LHCN-M2 (cell line): Measurements from ENCODE around the gene SNAP25. TPM values are rescaled to one million over a fixed set of nuclear protein-coding genes. Genes with fewer than 3 reads are reported as not detected.
A peak's percentile ranks its signal among the peaks of the same experiment; 100 is the strongest.

ENCODE experiments used
- DNase-seq: peaks from one replicate; pipeline ENCODE4 v3.0.0-alpha.2; 2012; ENCODE audit warnings: low read depth
- polyA plus RNA-seq: library from polyadenylated mRNA; unstranded; fragments of >200 nt; gene quantifications from one replicate; pipeline ENCODE4 v1.2.1, GENCODE V29; 2012; ENCODE audit warnings: missing spikeins
- total RNA-seq: library from RNA; depleted of rRNA; stranded (reverse); fragments of >200 nt; gene quantifications from 2 replicates; pipeline ENCODE4 v1.2.3, GENCODE V29; 2014; rRNA removed

The SNAP25 gene
- 0.58 and 1.1 TPM in 2 replicates for total RNA-seq
- polyA plus RNA-seq: 0.06 TPM

- DNase-seq: peak; percentile 79
Measured at GRCh38 chr20:10218536-10219451, at the start of gene SNAP25. Gene SNAP25 (plus strand): TSS chr20:10218830. CDS start chr20:10275492, 56,662 bp downstream.

GRCh38 chr20:10169752-10170151, 48.9 kb upstream of the SNAP25 start:
- DNase-seq: no peak

DNA sequence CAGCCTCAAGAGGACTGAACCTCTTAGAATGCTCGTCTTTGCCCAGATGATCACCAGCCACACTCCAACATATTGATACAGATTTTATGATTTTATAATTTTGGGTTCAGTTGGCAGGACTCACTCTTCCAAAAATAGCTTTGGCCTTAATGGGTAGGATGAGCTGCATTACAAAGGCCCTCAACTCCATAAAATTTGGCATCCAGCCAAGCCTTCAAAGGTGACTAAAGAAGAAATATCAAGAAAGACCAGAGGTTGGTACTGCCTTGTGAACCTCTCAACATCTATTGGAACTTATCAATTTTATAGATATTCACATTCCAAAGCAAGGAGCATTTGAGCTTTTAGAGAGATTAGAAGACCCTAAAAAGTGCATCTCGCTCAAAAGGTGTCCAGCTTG, 48.4 kb upstream of the SNAP25 start:
- no peak for DNase-seq

DNA sequence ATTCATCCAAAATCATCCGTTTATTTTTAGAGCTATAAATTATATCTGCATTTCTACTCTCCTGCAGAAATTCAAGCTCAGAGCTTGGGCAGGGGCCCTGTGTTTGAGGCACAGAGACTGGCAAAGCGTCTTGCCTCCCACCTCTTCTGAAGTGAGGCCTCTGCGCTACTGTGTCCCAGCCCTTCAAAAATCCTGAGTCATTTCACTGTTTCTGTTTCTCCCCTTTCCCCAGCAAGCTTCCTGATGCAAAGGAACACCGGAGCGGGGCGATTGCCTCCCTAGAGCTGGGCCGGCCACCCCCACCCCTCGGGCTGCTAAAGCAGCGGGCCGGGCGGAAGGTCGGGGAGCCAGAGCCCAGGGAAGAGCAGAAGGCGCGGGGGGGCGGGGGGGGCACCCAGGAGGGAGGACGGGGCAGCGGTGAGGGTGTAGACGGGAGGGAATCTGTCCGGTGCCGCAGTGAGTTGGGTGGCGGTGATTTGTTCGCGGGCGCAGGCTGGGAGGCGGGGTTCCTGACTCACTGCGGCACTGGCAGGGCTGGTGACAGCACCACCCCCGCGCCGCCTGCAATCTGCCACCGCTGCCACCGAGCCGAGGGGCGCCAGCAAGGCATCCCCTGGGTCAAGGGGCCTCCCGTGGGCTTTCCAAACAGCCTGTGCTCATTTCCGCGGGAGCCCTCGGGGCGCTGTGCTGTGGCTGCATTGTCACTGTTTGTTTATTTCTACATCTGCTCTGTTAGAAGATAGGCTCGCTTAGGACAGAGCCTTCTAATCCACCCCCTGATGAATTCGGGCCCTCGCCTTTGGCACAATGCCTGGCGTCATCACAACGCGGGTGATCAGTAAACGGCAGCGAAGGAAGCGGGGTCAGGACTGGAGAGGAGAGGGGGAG, 46.5 kb upstream of the SNAP25 start:
- DNase-seq: peak; percentile 17

- no peak for DNase-seq
Measured at GRCh38 chr20:10172998-10173655, 45.5 kb upstream of the SNAP25 start.

GRCh38 chr20:10174400-10174799, 44.2 kb upstream of the SNAP25 start:
- no peak for DNase-seq

- no peak for DNase-seq
Measured at GRCh38 chr20:10177326-10177725, 41.3 kb upstream of the SNAP25 start.

- no peak for DNase-seq
Measured at GRCh38 chr20:10178091-10178490, 40.5 kb upstream of the SNAP25 start.

- no peak for DNase-seq
Measured at GRCh38 chr20:10178727-10179313, 39.8 kb upstream of the SNAP25 start.

DNA sequence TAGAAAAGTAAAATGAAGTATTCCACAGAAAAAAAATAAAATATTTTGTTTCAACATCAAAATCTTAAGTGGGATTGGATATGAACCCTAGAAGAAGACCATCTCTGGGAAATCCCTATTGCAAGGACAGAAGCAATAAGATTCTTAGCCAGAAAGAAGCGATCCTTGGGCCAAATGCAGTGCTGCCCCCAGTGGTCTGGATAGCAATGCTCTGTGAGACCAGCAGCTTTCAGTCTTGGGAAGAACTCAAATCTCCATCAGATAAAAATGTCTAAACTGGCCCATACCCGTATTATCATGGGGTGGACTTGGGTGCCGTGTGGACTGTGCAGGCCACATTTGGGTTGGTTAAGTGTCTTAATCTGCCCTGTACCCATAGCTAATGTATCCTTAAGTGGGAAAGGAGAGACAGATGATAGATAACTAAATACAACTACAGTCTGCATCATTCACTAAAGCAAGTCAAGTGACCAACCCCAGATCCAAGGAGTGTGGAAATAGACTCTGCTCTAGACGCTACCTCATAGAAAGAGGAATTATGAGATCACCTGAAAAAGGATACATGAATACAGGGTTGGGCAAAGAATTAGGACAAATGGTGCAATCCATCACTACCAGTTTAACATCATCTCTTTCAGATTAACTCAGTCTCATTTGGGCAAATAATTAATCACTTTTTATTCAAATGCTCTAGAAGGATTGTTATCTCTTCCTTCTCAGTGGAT, 38.9 kb upstream of the SNAP25 start:
- no peak for DNase-seq

DNA sequence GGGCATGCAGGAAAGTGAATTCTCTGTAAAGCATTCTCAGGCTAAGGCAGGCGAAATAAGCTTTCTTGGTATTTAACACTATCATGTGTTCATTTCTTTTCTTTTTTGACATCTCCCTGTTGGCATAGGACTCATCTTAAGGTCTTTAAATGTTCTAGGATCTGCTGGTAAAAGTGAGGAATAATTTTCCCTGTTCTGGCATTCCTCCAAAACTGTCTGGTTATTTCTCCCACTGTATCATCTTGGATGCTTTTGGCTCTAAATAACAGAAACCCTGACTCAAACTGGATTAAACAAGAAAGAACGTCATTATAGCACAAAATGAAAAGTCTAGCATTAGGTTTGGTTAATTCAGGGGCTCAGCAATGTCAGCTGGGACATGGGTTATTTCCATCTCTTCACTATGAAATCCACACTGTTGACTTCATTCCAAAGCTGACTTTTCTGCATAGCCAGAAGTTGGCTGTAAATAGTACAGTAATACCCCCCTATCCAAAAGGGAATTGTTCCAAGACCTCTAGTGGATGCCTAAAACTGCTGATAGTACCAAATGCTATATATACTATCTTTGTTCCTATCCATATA, 37.9 kb upstream of the SNAP25 start:
- DNase-seq: no peak

DNA sequence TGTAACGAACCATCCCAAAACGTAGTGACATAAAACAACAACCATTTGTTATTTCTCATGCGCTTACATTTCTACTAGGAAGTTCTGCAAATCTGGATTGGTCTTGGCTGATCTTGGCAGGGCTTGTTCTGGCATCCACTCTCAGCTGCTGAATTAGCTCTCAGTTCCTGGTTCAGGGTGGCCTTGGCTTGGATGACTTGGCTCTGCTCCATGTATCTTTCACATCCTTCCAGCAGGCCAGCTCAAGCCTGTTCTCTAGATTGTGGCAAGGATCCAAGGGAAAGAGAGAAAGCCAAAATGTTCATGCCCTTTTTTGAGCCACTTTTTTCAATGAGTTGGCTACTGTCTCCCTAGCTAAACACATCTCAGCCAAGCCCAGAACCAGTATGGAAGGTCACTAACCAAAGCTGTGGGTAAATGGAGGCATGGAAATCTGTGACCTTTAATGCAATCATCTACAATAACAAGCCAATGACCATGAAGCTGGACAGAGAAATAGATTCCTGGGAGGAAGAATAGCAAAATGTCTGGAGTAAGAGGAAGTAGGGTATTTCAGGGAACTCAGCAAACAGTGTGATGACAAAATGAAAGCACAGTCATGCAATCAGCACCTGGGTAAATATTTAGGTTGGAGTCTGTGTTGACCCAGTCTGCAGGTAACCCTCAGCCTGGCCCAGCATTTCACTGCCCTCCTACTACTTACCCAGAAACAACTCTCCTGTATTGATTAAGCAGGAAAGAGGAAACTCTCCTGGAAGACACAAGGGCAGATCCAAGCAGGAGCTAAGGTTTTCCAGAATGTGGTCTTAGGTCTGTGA, 32.7 kb upstream of the SNAP25 start:
- no peak for DNase-seq

- no peak for DNase-seq
Measured at GRCh38 chr20:10190456-10190855, 28.2 kb upstream of the SNAP25 start.

DNA sequence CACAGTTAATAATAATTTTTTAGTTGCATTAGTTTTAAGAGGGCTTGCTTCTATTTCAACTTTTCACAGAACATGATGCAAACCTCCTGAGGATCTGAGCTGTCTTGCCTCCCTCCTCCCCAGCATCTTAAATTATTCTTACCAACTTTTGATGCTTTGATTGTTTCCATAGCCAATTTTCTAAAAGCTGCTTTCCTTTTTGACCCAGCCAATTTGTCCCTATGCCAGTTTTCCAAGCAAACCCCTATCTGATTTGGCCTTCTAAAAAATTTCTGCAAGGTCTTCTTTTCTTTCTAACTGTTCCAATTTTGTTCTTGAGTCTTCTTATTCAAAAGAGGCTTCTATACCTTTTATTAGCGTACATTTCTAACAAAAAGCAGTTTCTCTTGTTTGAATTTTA, 26.5 kb upstream of the SNAP25 start:
- no peak for DNase-seq

- no peak for DNase-seq
Measured at GRCh38 chr20:10194166-10194565, 24.5 kb upstream of the SNAP25 start.

DNA sequence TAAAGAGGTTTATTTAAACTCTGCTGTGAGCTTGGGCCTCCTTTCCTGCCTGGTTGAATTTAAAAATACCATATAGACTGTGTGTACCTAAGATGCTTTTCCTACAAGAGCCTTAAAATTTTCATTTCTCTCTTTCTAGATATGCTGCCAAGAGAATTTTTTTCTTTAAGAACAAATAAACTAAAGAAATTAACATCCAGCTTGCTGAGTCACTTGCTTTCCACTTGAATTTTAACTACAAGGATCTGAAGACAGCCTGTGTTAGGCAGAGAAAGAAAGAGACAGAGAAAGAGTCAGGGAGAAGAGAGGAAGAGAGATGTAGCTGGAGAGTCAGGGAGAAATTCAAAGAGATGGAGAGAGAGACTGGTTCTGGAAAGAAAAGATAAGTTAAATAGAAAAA, 18.3 kb upstream of the SNAP25 start:
- DNase-seq: no peak

GRCh38 chr20:10201321-10201870, 17.2 kb upstream of the SNAP25 start:
- DNase-seq: no peak

DNA sequence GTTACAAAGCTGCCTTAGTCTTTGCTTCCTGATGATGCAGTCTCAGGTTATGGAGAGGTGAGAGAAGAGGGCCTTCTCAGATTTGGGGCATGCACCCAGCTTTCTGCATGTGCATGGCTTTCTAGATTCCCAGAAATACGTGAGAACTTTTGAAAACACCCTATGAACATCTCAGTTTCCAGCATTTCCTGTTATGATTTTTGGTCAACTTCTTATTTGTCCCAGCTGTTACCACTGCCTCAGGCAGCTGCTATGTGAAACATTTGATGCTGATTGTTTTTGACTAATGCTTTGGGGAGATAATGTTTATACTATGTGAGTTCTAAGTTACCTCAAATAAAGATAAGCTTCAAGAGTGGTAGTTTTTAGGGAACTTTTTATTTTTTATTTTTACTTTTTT, 9.5 kb upstream of the SNAP25 start:
- DNase-seq: peak; percentile 26

GRCh38 chr20:10213526-10213925, 5.1 kb upstream of the SNAP25 start:
- no peak for DNase-seq
